ENCODE data around the gene OVCH1.

Gene OVCH1, protein sequence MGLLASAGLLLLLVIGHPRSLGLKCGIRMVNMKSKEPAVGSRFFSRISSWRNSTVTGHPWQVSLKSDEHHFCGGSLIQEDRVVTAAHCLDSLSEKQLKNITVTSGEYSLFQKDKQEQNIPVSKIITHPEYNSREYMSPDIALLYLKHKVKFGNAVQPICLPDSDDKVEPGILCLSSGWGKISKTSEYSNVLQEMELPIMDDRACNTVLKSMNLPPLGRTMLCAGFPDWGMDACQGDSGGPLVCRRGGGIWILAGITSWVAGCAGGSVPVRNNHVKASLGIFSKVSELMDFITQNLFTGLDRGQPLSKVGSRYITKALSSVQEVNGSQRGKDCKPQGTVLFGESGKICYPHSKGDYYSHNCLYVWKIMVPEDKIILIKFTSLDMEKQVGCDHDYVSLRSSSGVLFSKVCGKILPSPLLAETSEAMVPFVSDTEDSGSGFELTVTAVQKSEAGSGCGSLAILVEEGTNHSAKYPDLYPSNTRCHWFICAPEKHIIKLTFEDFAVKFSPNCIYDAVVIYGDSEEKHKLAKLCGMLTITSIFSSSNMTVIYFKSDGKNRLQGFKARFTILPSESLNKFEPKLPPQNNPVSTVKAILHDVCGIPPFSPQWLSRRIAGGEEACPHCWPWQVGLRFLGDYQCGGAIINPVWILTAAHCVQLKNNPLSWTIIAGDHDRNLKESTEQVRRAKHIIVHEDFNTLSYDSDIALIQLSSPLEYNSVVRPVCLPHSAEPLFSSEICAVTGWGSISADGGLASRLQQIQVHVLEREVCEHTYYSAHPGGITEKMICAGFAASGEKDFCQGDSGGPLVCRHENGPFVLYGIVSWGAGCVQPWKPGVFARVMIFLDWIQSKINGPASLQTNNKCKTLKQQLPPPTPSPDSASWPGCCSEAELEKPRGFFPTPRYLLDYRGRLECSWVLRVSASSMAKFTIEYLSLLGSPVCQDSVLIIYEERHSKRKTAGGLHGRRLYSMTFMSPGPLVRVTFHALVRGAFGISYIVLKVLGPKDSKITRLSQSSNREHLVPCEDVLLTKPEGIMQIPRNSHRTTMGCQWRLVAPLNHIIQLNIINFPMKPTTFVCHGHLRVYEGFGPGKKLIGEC

DNA sequence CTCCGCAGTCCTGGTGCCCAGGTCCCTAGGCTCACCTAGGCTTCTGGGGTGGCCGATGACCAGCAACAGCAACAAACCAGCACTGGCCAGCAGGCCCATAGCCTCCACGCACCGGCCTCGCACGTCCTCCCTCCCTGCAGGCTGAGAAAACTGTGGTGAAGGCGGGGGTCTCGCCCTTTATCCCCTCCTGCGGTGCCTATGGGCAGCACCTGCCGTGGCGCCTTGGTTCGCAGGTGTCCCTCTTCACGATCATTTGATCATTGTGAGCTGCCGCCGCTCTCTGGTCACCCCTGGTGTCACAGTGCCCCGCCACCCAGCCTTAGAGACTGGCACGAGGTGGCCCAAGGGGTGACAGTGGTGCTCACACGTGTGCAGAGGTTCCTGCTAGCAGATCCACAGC is at the start of gene OVCH1:
TSS of gene OVCH1 (minus strand) at position 99 of the 400 bp plus-strand sequence. CDS start at position 99, 0 bp downstream.
- DNase-seq (ENCODE audit: low spot score), result no peak

DNA sequence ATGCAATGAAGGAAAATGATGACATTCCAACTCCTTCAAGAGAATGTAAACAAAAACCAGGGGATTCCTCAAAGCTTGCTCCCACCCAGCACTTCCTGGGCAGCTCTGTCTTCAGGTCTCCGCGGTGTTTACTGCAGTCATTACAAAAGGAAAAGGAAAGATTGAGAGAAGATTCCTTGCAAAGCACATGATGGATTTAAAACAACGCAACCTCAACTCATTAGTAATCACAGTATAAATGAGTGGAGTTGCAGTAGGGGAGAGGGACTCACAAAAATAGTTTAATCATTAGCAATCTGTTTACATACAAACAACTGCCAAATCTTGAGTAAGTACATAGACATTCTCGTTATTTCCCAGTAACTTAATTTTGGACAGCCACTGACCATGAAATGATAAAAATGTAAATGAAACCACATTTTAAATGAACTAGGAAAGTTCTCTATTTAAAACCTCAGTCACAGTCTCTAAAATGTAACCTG is 49.7 kb upstream of the OVCH1 start:
- DNase-seq (ENCODE audit: low spot score), result no peak

- no peak for DNase-seq (ENCODE audit: low spot score)
These were observed 48.5 kb upstream of the OVCH1 start for GRCh38 chr12:29546000-29546399.

- DNase-seq (ENCODE audit: low spot score), result no peak
These were observed 47.6 kb upstream of the OVCH1 start for GRCh38 chr12:29545102-29545467.

GRCh38 chr12:29544428-29545101 is 47.1 kb upstream of the OVCH1 start:
- DNase-seq (ENCODE audit: low spot score), result no peak

GRCh38 chr12:29543036-29543435 is 45.5 kb upstream of the OVCH1 start:
- DNase-seq (ENCODE audit: low spot score), result no peak

DNA sequence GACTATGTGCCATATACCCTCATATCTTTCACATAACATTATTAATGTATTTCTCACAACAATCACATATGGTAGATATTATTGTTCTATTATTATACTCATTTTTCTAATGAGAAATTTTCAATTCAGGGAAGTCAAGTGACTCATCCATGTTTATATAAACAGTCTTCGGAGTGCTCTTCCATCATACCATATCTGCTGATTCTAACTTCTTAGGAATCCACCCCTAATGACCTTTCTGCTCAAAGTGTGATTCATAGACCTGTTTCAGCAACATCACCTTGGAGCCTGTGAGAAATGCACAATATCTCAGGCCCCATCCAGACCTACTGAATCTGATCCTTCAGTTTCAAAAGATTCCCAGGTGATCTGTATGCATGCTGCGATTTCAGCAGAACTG is 39.8 kb upstream of the OVCH1 start:
- DNase-seq (ENCODE audit: low spot score), result no peak

DNA sequence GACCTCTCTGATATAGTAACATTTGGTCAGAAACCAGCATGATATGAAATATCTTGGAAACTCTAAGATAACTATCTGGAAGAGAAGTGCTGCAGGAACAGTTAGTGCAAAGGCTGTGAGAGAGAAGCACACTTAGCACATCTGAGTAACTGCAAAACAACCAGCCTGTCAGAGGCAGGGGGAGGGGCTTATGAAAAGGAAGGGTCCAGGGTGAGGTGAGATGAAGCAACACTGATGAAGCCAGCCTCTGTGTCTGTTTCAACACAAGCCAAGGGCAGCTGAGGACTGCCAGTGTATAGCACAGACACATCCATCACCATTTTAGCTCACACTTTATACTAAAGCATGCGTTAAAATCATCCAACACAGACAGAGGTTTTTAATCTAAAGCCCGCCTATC is 37.4 kb upstream of the OVCH1 start:
- DNase-seq (ENCODE audit: low spot score), result no peak

- DNase-seq (ENCODE audit: low spot score), result no peak
These were observed 36.5 kb upstream of the OVCH1 start for GRCh38 chr12:29533815-29534489.

- DNase-seq (ENCODE audit: low spot score), result no peak
These were observed 34.0 kb upstream of the OVCH1 start for GRCh38 chr12:29531471-29531870.

- DNase-seq (ENCODE audit: low spot score), result no peak
These were observed 33.0 kb upstream of the OVCH1 start for GRCh38 chr12:29530436-29530835.

GRCh38 chr12:29528161-29528560 is 30.7 kb upstream of the OVCH1 start:
- DNase-seq (ENCODE audit: low spot score), result no peak

DNA sequence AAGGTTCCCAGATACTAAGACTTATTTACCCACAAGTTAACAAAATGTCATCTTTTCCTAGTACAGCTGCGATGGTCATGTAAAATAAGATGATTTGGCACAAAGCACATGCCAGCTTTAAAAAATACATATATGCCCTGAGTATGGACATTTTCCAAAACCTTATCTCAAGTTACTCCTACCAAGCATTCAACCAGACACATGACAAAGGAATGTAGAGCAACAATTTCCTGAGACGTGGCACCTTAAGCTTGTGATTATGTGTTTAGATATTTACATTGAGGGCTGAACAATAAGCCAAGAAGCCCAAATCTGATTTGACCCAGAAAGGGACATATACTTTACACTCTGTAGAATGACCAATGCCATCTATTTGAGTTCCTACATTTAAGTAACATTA is 24.5 kb upstream of the OVCH1 start:
- DNase-seq (ENCODE audit: low spot score), result no peak

- DNase-seq (ENCODE audit: low spot score), result peak; percentile 37
These were observed 22.2 kb upstream of the OVCH1 start for GRCh38 chr12:29519585-29520182.

DNA sequence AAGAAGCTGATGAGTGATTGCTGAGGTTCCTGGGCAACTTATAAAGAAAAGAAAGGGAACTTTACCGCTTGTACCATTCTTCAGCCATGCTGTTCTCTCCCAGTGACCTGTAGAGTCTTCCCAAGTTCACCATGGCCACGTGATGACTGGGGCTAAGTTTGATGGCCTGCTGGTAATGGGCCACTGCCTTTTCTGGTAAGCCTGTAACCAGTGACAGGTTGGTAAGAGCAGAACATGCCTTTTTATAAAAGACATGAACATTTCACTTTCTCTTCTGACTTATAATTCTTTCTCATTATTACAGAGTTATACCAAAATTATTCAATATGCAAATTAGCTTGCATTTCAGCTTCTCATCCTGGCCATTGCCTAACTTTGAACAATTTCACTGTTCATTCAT is 20.9 kb upstream of the OVCH1 start:
- DNase-seq (ENCODE audit: low spot score), result no peak

GRCh38 chr12:29517264-29517663 is 19.8 kb upstream of the OVCH1 start:
- no peak for DNase-seq (ENCODE audit: low spot score)

DNA sequence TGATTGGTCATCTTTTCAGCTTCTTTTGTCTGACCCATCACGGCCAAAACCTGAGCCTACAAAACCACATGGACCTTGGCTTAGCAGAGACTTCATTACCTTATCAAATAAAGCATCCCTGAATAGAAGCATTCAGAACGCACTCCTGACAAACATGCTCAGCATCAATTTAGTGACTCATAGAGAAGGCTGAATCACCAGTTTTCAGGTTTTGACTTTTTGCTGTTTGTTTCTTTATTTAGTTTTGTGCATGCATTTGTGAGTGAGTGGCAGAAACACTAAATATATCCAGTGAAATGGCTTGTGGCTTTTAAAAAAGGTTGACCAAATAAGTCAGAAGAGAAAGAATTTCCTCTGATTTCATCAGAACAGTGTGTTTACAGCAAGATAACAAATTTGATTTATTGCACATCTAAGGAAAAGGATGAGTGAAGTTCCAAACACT is 19.0 kb upstream of the OVCH1 start:
- DNase-seq (ENCODE audit: low spot score), result no peak

GRCh38 chr12:29510591-29511185 is 13.2 kb upstream of the OVCH1 start:
- DNase-seq (ENCODE audit: low spot score), result no peak

GRCh38 chr12:29509503-29509902 is 12.0 kb upstream of the OVCH1 start:
- DNase-seq (ENCODE audit: low spot score), result no peak

GRCh38 chr12:29508949-29509348 is 11.5 kb upstream of the OVCH1 start:
- no peak for DNase-seq (ENCODE audit: low spot score)

GRCh38 chr12:29505122-29505521 is 7.6 kb upstream of the OVCH1 start:
- DNase-seq (ENCODE audit: low spot score), result no peak

Data from CD4-positive, alpha-beta T cell treated with Interleukin-2 at 100 ng/mL for 4 hours (primary cell).